ENCODE results near the gene DMAC2L.
"Not testable (repeated sequence)": the region's sequence is repeated elsewhere in the genome, so short reads cannot be mapped to it uniquely, and the experiment has no call there.

The DMAC2L gene

DNA sequence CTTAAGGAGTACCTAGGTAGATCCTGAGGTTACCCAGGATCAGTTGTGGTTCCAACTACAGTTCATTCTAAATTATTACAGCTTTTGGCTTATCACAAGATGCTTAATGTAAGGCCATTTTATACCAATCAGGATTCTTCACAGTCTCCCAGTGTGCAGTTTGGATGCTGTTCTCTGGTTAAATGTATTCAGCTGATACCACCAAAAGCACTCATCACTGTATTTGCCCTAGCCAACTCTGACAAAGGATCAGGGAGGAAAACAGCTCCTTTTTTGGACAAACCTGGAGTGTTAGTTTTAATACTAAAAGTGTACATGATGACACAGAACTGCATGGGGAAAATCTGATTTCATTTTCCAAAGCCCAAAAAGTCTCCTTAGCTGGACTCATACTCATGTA lies 19.5 kb downstream of the DMAC2L start:
- DNase-seq = no peak

DNA sequence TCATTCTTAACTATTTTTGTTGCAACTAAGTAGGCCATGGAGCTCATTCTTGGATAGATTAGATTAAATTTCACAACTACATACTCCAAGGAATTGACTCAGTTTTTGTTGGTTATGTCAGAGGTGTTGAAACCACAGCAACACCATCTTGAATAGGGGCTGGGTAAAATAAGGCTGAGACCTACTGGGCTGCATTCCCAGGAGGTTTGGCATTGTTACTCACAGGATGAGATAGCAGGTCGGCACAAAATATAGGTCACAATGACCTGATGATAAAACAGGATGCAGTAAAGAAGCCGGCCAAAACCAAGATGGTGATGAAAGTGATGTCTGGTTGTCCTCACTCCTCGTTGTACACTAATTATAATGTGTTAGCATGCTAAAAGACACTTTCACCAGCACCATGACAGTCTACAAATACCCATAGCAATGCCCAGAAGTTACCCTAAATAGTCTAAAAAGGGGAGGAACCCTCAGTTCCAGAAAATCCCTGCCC lies 20.9 kb downstream of the DMAC2L start:
- DNase-seq = no peak

DNA sequence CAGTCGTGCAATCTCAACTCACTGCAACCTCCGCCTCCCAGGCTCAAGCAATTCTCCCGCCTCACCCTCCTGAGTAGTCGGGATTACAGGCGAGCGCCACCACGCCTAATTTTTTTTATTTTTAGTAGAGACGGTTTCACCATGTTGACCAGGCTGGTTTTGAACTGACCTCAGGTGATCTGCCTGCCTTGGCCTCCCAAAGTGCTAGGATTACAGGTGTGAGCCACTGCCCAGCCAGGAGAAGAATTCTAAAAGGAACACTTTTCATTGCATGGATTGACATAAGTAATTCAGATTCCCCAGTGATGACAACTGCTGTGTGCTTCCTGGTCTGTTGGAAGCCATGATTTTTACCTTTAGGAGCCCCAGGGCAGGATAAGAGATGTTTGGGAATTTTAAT lies 22.1 kb downstream of the DMAC2L start:
- DNase-seq = no peak

GRCh38 chr14:50335389-50335788 lies 23.3 kb downstream of the DMAC2L start:
- no peak for DNase-seq

DNA sequence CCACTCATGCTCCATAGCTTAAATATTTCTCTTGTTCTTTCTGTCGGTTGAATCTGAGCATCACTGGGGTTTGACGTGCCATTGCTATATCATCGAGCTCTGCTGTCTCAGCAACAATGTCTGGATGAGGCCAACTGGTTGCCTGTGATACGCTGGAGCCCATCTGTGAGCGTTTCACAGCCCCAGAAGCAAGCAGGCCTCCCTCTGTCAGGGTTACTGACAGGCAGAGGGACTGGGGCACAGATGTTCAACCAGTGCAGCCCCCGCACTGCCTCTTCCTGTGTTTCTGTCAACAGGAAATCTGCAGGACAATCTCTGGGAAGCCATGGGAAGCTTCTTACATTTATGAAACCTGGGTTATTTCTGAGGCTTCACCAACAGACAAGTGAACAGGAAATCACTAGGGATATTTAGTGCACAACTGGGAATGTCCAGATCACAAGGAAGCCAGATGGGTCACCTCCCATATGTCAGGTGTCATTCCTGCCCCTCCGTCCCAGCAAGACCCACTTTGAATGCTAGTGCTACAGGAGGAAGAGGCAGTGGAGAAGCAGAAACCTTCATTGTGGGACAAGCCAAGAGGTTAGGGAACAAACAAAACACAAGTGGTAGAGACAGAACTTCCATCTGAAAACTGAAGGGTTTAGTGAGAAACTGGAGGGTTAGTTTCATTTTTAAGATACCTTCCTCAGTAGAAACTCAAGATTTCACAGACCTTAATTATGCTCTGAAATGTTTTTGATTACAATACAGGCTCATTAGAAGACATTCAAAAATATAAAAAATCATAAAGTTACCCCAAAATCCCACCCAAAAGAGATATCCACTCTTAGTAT lies 24.1 kb downstream of the DMAC2L start:
- DNase-seq = no peak

GRCh38 chr14:50338587-50338986 lies 26.5 kb downstream of the DMAC2L start:
- no peak for DNase-seq

GRCh38 chr14:50339178-50339804 lies 27.2 kb downstream of the DMAC2L start:
- no peak for DNase-seq

- no peak for DNase-seq
Measured at GRCh38 chr14:50340045-50340444, 27.9 kb downstream of the DMAC2L start.

- DNase-seq = no peak
Measured at GRCh38 chr14:50340963-50341362, 28.8 kb downstream of the DMAC2L start.

- DNase-seq = peak; percentile 47 to 59
Measured at GRCh38 chr14:50342221-50343078, 30.3 kb downstream of the DMAC2L start.

GRCh38 chr14:50343434-50343833 lies 31.3 kb downstream of the DMAC2L start:
- no peak for DNase-seq

DNA sequence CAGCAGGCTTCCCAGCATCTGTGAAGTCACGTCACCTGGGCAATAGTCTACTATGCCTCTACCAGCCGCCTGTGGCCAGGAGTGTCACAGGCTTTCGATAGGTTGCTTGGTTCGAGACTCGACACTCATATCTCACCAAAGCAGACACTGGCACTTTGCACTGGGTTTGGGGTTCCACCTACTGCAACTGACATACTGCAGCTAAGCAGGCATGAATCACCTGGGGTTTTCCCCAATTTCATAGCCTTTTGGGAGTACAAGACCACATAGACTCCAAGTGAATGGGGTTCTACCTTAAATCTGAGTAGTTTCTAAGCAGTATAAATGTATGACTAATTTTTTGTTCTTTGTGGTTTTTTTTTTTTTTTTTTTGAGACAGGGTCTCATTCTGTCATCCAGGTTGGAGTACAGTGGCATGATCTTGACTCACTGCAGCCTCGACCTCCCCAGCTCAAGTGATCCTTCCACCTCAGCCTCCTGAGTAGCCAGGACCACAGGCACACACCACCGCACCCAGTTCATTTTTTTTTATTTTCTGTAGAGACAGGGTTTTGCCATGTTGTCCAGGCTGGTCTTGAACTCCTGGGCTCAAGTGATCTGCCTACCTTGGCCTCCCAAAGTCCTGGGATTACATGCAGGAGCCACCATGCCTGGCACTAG lies 32.1 kb downstream of the DMAC2L start:
- DNase-seq = no peak

- no peak for DNase-seq
Measured at GRCh38 chr14:50344876-50345563, 32.9 kb downstream of the DMAC2L start.

- DNase-seq = no peak
Measured at GRCh38 chr14:50345846-50346422, 33.8 kb downstream of the DMAC2L start.

DNA sequence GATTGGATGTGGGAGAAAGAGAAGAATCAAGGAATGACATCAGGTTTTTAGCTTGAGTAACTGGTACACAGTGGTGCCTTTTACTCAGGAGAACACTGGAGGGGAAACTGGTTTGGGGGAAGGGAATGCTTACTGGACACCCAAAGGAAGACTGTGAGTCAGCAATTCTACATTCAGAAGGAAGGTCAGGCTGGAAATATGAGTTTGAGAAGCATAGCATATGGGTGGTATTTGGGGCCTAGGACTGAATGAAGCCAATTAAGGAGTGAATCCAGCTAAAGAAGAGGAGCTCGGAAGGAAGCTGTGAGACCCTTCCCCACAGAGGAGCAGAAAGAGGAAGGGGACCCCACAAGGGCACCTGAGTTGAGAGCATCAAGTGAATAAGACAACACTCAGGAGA lies 35.4 kb downstream of the DMAC2L start:
- DNase-seq = no peak

GRCh38 chr14:50348933-50349332 lies 36.8 kb downstream of the DMAC2L start:
- no peak for DNase-seq

DNA sequence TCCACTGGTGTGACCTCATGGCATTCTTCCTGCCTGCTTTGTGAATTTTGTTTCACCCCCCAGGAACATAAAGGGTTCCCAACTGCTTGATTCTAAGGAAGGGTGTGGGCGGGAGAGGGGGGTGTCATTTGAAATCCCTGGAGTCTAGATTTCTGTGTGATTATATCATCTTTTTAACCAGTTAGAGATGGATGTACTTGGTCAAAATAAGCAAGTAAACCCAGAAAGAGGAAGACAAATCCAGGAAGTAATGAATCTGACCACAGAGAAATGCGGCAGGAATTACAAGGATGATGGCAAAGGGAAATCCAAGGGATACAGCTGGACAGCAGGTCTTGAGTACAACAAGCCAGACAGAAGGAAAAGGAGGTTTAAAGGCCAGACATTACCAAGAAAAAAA lies 38.9 kb downstream of the DMAC2L start:
- no peak for DNase-seq

GRCh38 chr14:50352584-50352983 lies 40.5 kb downstream of the DMAC2L start:
- no peak for DNase-seq

GRCh38 chr14:50353126-50353525 lies 41.0 kb downstream of the DMAC2L start:
- no peak for DNase-seq

GRCh38 chr14:50354527-50354926 lies 42.4 kb downstream of the DMAC2L start:
- no peak for DNase-seq

DNA sequence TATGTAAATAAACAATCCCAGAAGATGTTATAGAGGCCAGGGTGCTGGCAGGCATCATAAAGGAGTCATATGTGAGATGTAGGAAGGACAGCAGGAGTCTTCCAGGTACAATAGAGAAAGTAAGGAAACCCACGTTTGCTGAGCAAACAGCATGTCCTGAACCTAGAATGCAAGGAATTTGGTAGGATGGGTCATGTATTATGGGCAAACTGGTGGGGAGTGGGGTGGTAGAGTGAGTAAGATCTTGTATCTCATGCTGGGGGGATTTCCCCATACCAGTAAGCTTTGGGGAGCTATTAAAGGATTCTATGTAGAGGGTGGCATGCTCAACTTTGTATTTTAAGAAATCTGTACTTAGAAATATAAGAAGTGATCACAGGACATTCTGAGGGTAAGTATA lies 43.6 kb downstream of the DMAC2L start:
- DNase-seq = no peak

GRCh38 chr14:50356283-50356682 lies 44.2 kb downstream of the DMAC2L start:
- not testable (repeated sequence) for DNase-seq
